Measurements from ENCODE around the gene FBXO3.
"Not testable (repeated sequence)": the region's sequence is repeated elsewhere in the genome, so short reads cannot be mapped to it uniquely, and the experiment has no call there.

The FBXO3 gene

GRCh38 chr11:33751878-33752277 is 22.4 kb downstream of the FBXO3 start:
- H3K36me3 ChIP-seq (ENCODE audit: insufficient read depth, low read length): no peaks in the 10 kb centered on the region
- H3K4me1 ChIP-seq (ENCODE audit: insufficient read depth, low read length): no peaks in the 10 kb centered on the region
- no peak overlapping the region for H3K9ac ChIP-seq (ENCODE audit: low read depth, low read length)
- H3K9me3 ChIP-seq (ENCODE audit: control insufficient read depth, insufficient read depth, low read length): no peaks in the 10 kb centered on the region

GRCh38 chr11:33747979-33748378 is 26.3 kb downstream of the FBXO3 start:
- no peaks in the 10 kb centered on the region for H3K9me3 ChIP-seq (ENCODE audit: control insufficient read depth, insufficient read depth, low read length)
- no peaks in the 10 kb centered on the region for H3K4me1 ChIP-seq (ENCODE audit: insufficient read depth, low read length)
- H3K36me3 ChIP-seq (ENCODE audit: insufficient read depth, low read length): no peaks in the 10 kb centered on the region
- no peak overlapping the region for H3K9ac ChIP-seq (ENCODE audit: low read depth, low read length)

DNA sequence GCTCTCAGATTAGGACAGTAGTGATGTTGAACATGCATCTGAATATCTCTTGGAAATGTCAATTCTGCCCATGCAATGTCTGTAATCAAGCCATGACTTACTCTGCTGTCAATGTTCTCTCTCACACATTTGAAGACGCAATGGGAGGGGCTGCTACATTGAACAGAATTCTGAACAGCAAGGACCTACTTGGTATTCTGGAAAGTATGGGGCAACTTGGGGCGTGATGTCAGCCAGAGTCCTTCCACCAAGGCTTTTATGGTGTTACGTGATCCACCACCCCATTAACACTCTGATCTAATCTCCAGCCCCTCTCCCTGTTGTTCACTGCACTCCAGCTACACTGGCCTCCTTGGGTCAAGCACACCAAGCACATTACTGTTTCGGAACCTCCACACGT is 31.0 kb downstream of the FBXO3 start:
- H3K9ac ChIP-seq (ENCODE audit: low read depth, low read length): no peak overlapping the region
- H3K4me1 ChIP-seq (ENCODE audit: insufficient read depth, low read length): no peaks in the 10 kb centered on the region
- H3K36me3 ChIP-seq (ENCODE audit: insufficient read depth, low read length): no peaks in the 10 kb centered on the region
- no peaks in the 10 kb centered on the region for H3K9me3 ChIP-seq (ENCODE audit: control insufficient read depth, insufficient read depth, low read length)

- Histone ChIP-seq H3K9me3 (ENCODE audit: control insufficient read depth, insufficient read depth, low read length) (no peaks in the 10 kb centered on the region), H3K9ac (ENCODE audit: low read depth, low read length) (no peak overlapping the region), H3K4me1 (ENCODE audit: insufficient read depth, low read length) (no peaks in the 10 kb centered on the region)
Observed at GRCh38 chr11:33742249-33742851, 32.0 kb downstream of the FBXO3 start.

DNA sequence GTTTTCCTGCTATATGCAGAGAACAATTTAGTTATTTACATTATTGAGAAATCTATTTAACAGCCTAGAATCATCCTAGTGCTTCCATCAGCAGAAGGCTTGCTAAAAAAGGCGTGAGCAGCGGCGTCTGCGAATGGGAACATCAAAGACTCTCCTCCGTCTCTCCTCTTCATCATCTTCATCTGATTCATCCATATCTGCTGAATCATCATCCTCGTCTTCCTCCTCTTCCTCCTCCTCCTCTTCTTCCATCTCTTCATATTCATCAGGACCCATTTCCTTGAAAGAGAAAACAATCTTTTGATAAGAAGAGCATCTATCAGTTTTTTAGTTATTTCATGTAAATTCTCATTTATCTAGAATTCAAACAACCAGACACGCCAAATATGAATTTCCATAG is 32.5 kb downstream of the FBXO3 start:
- H3K9ac ChIP-seq (ENCODE audit: low read depth, low read length): no peak overlapping the region
- H3K36me3 ChIP-seq (ENCODE audit: insufficient read depth, low read length): no peaks in the 10 kb centered on the region
- H3K4me1 ChIP-seq (ENCODE audit: insufficient read depth, low read length): no peaks in the 10 kb centered on the region
- no peaks in the 10 kb centered on the region for H3K9me3 ChIP-seq (ENCODE audit: control insufficient read depth, insufficient read depth, low read length)

More at GRCh38 chr11:33742249-33742851, 32.0 kb downstream of the FBXO3 start:
- H3K36me3 ChIP-seq (ENCODE audit: insufficient read depth, low read length): no peaks in the 10 kb centered on the region

DNA sequence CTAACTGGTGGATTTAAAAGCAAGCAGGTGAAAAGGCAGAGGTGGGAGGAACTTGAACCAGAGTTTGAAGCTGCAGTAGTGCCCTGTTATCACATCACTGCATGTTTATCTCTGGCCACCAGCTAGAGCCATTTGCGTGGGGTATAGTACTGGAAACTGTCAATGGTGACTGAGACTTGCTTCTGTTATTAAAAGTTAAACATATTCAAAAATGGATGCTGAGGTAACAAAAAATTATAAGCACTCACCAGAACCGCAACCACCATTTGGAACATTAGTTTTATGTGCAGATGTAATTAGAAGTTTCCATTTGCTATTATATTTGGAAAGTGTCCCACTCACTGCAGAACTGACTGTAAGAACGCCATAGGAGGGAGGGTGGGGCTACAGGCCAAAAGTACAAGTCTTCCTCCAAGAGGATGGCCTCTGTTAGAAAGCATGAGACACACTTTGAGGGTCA is 36.9 kb downstream of the FBXO3 start:
- Histone ChIP-seq H3K36me3 (ENCODE audit: insufficient read depth, low read length) (no peaks in the 10 kb centered on the region), H3K9ac (ENCODE audit: low read depth, low read length) (no peak overlapping the region; the same call in 1 of the 2 replicates), H3K4me1 (ENCODE audit: insufficient read depth, low read length) (no peaks in the 10 kb centered on the region), H3K9me3 (ENCODE audit: control insufficient read depth, insufficient read depth, low read length) (no peaks in the 10 kb centered on the region)

- H3K4me1 ChIP-seq (ENCODE audit: insufficient read depth, low read length): no peaks in the 10 kb centered on the region
- peak within 1 kb of the TSS; percentile 94 for H3K9ac ChIP-seq (ENCODE audit: low read depth, low read length)
- H3K36me3 ChIP-seq (ENCODE audit: insufficient read depth, low read length): no peaks in the 10 kb centered on the region
- H3K9me3 ChIP-seq (ENCODE audit: control insufficient read depth, insufficient read depth, low read length): no peaks in the 10 kb centered on the region
Observed at GRCh38 chr11:33736148-33736812, 38.0 kb downstream of the FBXO3 start, which contains the start of gene CD59. Gene CD59 (minus strand): TSS chr11:33736423. CDS start chr11:33722445, 13,978 bp downstream.

DNA sequence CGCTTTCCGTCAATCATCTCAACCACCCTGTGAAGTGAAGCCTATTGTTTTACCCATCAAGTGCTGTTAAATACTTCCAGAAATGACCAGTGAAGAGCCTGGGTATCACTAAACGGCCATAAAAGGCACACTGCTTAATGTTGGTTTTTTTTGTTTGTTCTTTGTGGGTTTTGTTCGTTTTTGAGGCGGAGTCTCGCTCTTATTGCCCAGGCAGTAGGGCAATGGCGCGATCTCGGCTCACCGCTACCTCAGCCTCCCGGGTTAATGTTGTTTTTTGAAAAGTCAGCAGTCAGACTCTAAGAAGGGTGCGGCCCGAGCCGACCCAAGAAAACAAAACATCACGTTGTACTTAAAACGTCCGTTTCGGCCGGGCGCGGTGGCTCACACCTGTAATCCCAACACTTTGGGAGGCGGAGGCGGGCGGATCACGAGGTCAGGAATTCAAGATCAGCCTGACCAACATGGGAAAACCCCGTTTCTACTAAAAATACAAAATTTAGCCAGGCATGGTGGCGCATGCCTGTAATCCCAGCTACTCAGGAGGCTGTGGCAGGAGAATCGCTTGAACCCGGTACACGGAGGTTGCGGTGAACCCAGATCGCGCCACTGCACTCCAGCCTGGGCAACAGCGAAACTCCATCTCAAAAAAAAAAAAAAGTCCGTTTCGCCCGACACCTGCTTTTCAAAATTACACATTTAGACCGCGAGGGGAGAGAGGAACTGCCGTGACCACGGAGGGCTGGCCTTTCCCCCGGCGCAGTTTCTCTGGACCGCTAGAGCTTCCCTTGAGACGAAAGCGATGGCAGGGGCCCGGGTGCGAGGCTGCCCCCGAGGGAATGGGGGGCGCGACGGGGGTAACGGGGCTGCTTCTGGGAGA is 38.8 kb downstream of the FBXO3 start:
- H3K9me3 ChIP-seq (ENCODE audit: control insufficient read depth, insufficient read depth, low read length): no peaks in the 10 kb centered on the region
- peak overlapping the region; percentile 94 for H3K9ac ChIP-seq (ENCODE audit: low read depth, low read length)
- H3K4me1 ChIP-seq (ENCODE audit: insufficient read depth, low read length): no peaks in the 10 kb centered on the region
- no peaks in the 10 kb centered on the region for H3K36me3 ChIP-seq (ENCODE audit: insufficient read depth, low read length)

DNA sequence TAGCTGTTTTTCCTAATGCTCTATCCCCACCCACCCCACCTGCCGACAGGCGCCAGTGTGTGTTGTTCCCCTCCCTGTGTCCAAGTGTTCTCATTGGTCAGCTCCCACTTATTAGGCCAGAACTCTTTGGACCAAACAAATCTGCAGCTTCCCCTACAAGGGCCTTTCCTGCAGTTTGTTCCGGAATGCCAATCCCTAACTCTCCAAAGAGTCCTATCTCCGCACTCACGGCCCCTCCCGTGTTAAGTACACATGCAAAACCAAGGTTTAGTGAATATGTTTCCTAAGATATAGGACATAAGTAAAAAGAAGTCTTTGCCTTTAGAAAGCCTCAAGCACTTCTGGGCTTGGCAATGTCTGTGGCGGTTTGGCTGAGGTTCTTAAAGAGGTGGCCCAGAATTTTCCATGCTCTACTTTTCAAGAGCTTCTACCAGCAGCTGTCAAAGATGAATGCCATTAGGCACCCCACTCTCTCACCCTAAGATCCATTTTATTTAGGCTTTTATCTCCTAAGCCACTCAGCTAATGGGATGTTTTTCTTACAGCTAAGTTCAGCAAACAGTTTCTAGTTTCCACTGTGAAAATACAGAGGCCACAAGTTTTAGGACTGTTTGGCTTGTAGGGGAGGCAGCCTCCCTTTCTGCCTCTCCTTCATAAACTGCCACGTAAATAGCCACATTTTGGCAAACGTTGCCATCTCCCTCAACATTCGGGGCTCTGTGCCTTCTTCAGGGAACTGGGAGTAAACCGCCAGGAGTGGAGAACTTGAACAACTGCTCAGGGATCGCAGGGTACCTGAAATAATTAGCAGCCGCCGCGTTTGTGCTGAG is 39.7 kb downstream of the FBXO3 start:
- no peaks in the 10 kb centered on the region for H3K9me3 ChIP-seq (ENCODE audit: control insufficient read depth, insufficient read depth, low read length)
- H3K9ac ChIP-seq (ENCODE audit: low read depth, low read length): peak overlapping the region; percentile 94
- H3K36me3 ChIP-seq (ENCODE audit: insufficient read depth, low read length): no peaks in the 10 kb centered on the region
- H3K4me1 ChIP-seq (ENCODE audit: insufficient read depth, low read length): no peaks in the 10 kb centered on the region

- Histone ChIP-seq H3K36me3 (ENCODE audit: insufficient read depth, low read length) (no peaks in the 10 kb centered on the region), H3K9ac (ENCODE audit: low read depth, low read length) (no peak overlapping the region), H3K9me3 (ENCODE audit: control insufficient read depth, insufficient read depth, low read length) (no peaks in the 10 kb centered on the region), H3K4me1 (ENCODE audit: insufficient read depth, low read length) (no peaks in the 10 kb centered on the region)
Observed at GRCh38 chr11:33733980-33734379, 40.3 kb downstream of the FBXO3 start.

DNA sequence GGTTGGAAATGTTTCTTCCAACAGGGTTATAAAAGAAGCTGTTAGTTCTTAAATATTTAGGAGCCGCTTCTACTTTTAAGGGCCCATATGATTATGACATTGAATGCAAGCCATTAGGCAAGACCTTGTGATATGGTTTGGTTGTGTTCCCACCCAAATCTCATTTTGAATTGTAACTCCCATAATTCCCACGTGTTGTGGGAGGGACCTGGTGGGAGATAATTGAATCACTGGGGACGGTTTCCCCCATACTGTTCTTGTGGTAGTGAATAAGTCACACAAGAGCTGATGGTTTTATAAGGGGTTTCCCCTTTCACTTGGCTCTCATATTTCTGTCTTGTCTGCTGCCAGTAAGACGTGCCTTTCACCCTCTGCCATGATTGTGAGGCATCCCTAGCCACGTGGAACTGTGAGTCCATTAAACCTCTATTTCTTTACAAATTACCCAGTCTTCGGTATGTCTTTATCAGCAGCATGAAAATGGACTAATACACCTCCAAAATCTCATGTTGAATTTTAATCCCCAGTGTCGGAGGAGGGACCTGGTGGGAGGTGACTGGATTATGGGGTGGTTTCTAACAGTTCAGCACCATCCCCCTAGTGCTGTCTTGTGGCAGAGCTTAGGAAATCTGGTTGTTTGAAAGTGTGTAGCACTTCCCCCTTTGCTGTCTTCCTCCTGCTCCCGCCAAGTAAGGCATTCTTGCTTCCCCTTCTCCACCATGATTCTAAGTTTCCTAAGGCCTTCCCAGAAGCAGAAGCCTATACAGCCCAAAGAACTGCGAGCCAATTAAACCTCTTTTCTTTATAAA is 42.4 kb downstream of the FBXO3 start:
- Histone ChIP-seq H3K36me3 (ENCODE audit: insufficient read depth, low read length) (no peaks in the 10 kb centered on the region), H3K4me1 (ENCODE audit: insufficient read depth, low read length) (no peaks in the 10 kb centered on the region), H3K9ac (ENCODE audit: low read depth, low read length) (no peak overlapping the region)

GRCh38 chr11:33730716-33731115 is 43.6 kb downstream of the FBXO3 start:
- Histone ChIP-seq H3K4me1 (ENCODE audit: insufficient read depth, low read length) (no peaks in the 10 kb centered on the region), H3K9ac (ENCODE audit: low read depth, low read length) (no peak overlapping the region), H3K9me3 (ENCODE audit: control insufficient read depth, insufficient read depth, low read length) (no peaks in the 10 kb centered on the region), H3K36me3 (ENCODE audit: insufficient read depth, low read length) (no peaks in the 10 kb centered on the region)

More for the DNA sequence above, 42.4 kb downstream of the FBXO3 start:
- no peaks in the 10 kb centered on the region for H3K9me3 ChIP-seq (ENCODE audit: control insufficient read depth, insufficient read depth, low read length)

DNA sequence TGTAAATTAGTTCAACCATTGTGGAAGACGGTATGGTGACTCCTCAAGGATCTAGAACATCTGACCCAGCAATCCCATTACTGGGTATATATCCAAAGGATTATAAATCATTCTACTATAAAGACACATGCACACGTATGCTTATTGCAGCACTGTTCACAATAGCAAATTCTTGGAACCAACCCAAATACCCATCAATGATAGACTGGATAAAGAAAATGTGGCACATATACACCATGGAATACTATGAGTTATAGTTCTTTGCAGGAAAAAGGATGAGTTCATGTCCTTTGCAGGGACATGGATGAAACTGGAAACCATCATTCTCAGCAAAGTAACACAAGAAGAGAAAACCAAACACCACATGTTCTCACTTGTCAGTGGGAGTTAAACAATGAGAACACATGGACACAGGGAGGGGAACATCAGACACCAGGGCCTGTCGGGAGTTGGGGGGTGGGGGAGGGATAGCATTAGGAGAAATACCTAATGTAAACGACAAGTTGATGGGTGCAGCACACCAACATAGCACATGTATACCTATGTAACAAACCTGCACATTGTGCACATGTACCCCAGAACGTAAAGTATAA is 45.2 kb downstream of the FBXO3 start:
- H3K4me1 ChIP-seq (ENCODE audit: insufficient read depth, low read length): not testable (repeated sequence)

More for the DNA sequence above, 45.2 kb downstream of the FBXO3 start:
- not testable (repeated sequence) for H3K9me3 ChIP-seq (ENCODE audit: control insufficient read depth, insufficient read depth, low read length); H3K9ac ChIP-seq (ENCODE audit: low read depth, low read length); H3K36me3 ChIP-seq (ENCODE audit: insufficient read depth, low read length)

Measured in ES-I3 (cell line).